Measurements from ENCODE around the gene ERC1. TPM values are rescaled to one million over a fixed set of nuclear protein-coding genes. Genes with fewer than 3 reads are reported as not detected.

The ERC1 gene
- polyA plus RNA-seq, 1 donor from 2014 or later, result 7.1 TPM

- H3K9ac ChIP-seq (ENCODE audit: low read length), result no peak overlapping the region
- H3K4me2 ChIP-seq (ENCODE audit: low read length), result no peak overlapping the region
- no peak overlapping the region for H3K27ac ChIP-seq (ENCODE audit: low read length)
Measured at GRCh38 chr12:1473418-1473817, 482.4 kb downstream of the ERC1 start.

GRCh38 chr12:1474041-1474573 is 483.1 kb downstream of the ERC1 start:
- Histone ChIP-seq H3K9me2 (ENCODE audit: insufficient read depth, low read length) (no peaks in the 10 kb centered on the region), H4K20me1 (ENCODE audit: insufficient read depth) (no peaks in the 10 kb centered on the region), H2AFZ (ENCODE audit: low read depth, low read length) (no peak overlapping the region), H3K4me3 (ENCODE audit: low read length) (no peak overlapping the region), H3K36me3 (ENCODE audit: insufficient read depth, low read length) (peaks cover 4% of the 10 kb centered on the region), H3K9me3 (ENCODE audit: low read length) (no peaks in the 10 kb centered on the region), H3K4me2 (ENCODE audit: low read length) (no peak overlapping the region), H3K9ac (ENCODE audit: low read length) (no peak overlapping the region), H3F3A (ENCODE audit: insufficient read depth, low read length, poor library complexity, severe bottlenecking) (no peaks in the 10 kb centered on the region), H3K79me2 (replicated peaks; ENCODE audit: insufficient read depth, low read length) (no peaks in the 10 kb centered on the region), H3K27ac (ENCODE audit: low read length) (no peak overlapping the region), H3K27me3 (ENCODE audit: insufficient read depth, low read depth, low read length) (no peaks in the 10 kb centered on the region)
- TF ChIP-seq RAD21 (conservative IDR thresholded peaks at IDR 0.05) (no peak), EZH2 (IDR thresholded peaks at IDR 0.05; ENCODE audit: borderline replicate concordance, insufficient read depth, low read length, poor library complexity, severe bottlenecking) (no peak), POLR2AphosphoS5 (IDR thresholded peaks at IDR 0.05) (no peak), REST (IDR thresholded peaks at IDR 0.05; ENCODE audit: borderline replicate concordance) (no peak), MXI1 (conservative IDR thresholded peaks at IDR 0.05; ENCODE audit: poor library complexity, severe bottlenecking) (no peak), SMC3 (conservative IDR thresholded peaks at IDR 0.05; ENCODE audit: poor library complexity) (no peak), EP300 (conservative IDR thresholded peaks at IDR 0.05; ENCODE audit: poor library complexity, severe bottlenecking) (no peak)

More at GRCh38 chr12:1473418-1473817, 482.4 kb downstream of the ERC1 start:
- no peak for TF ChIP-seq EZH2 (IDR thresholded peaks at IDR 0.05; ENCODE audit: borderline replicate concordance, insufficient read depth, low read length, poor library complexity, severe bottlenecking)
- TF ChIP-seq MXI1 (conservative IDR thresholded peaks at IDR 0.05; ENCODE audit: poor library complexity, severe bottlenecking), result no peak
- no peak for TF ChIP-seq TAF1 (IDR thresholded peaks at IDR 0.05; ENCODE audit: low read depth)
- TF ChIP-seq CTCF (IDR thresholded peaks at IDR 0.05; ENCODE audit: poor library complexity, severe bottlenecking), result no peak
- TF ChIP-seq POLR2AphosphoS5 (IDR thresholded peaks at IDR 0.05), result no peak
- no peak for TF ChIP-seq SMC3 (conservative IDR thresholded peaks at IDR 0.05; ENCODE audit: poor library complexity)
- TF ChIP-seq EP300 (conservative IDR thresholded peaks at IDR 0.05; ENCODE audit: poor library complexity, severe bottlenecking), result no peak
- no peak for TF ChIP-seq RAD21 (conservative IDR thresholded peaks at IDR 0.05)
- no peak for TF ChIP-seq REST (IDR thresholded peaks at IDR 0.05; ENCODE audit: borderline replicate concordance)
- peaks cover 4% of the 10 kb centered on the region for H3K36me3 ChIP-seq (ENCODE audit: insufficient read depth, low read length)
- no peaks in the 10 kb centered on the region for H3F3A ChIP-seq (ENCODE audit: insufficient read depth, low read length, poor library complexity, severe bottlenecking)
- no peaks in the 10 kb centered on the region for H3K9me2 ChIP-seq (ENCODE audit: insufficient read depth, low read length)
- H3K9me3 ChIP-seq (ENCODE audit: low read length), result no peaks in the 10 kb centered on the region
- H4K20me1 ChIP-seq (ENCODE audit: insufficient read depth), result no peaks in the 10 kb centered on the region
- no peaks in the 10 kb centered on the region for H3K27me3 ChIP-seq (ENCODE audit: insufficient read depth, low read depth, low read length)
- H2AFZ ChIP-seq (ENCODE audit: low read depth, low read length), result no peak overlapping the region
- H3K4me3 ChIP-seq (ENCODE audit: low read length), result no peak overlapping the region
- no peaks in the 10 kb centered on the region for H3K79me2 ChIP-seq (replicated peaks; ENCODE audit: insufficient read depth, low read length)

Measured in neural cell (in vitro differentiated cells).